Ramos (cell line): Measurements from ENCODE around the gene UBQLN4.
"Not testable (repeated sequence)": the region's sequence is repeated elsewhere in the genome, so short reads cannot be mapped to it uniquely, and the experiment has no call there.

Experiments used
- in situ Hi-C: fragments of 300-500 bp; cut with MboI; formaldehyde crosslinking; loops from one replicate; pipeline ENCODE4 v1.14.3; 2022; ENCODE audit warnings: low sequenced_read_pairs; ENCODE audit not compliant: unreplicated experiment

The UBQLN4 gene

DNA sequence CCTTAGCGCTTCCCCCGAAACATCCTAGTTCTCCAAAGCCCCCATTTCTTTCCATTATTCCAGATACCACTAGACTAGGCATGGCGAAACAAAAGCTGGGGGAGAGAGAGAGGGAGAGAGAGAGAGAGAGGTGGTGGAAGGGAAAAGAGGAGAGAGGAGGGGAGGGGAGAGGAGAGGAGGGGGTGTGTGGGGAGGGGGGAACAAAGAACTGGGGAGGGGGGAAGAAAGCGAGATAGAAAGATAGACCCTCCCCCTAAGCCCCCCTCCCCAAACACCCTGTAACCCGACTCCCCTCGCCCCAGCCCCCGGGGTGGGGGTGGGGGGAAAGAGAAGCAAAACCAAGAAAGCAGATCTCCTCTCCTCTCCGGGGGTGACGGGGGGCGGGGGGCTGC is 28.3 kb upstream of the UBQLN4 start:
- in situ Hi-C loops, result no loop called here

DNA sequence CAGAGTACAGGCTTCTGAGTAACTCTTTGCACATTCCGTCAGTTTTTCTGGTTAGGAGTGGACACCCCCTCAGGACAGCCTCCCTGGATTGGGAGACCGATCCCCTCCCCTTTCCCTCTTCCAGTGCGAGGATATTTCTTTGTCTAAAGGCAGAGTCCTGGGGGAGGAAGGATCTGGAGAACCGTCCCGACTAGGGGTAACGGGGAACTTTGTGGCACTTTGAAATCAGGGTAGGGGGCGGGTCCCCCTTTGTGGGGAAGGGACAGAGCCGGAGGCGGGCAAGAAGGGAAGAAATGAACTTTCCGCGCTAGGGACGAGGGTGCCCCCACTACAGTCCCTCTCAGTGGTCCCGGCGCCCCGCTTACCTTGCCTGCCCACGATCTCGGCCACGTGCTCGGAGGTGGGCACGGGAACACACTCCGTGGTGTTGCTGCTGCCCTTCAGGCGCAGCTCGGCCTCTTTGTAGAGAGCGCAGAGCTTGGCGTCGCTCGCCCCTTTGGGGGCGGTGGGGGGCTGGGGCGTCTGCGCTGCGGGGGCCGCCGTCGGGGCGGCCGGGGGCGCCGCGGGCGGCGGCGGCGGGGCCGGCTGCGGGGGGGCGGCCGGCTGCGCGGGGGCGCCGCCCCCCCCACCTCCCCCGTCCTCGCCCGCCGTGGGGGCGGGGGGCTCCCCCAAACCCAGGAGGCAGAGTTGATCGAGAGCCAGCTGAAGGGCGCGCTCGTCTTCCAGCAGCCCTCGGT is 27.8 kb upstream of the UBQLN4 start:
- in situ Hi-C loops, result no loop called here

DNA sequence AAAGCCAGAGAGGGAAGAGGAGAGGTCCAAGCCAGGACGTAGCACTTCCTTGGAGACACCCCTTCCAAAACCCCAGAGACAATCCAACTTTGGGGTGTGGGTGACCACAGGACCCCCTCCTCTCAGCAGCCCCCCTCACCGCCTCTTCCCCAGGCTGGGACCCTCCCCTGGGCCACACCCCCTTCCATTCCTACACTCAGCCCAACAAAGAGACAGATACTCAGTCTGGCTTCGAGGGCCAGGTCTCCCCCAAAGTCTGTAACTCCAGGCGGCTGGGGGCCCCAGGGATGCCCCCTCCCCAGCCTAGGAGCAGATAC is 27.2 kb upstream of the UBQLN4 start:
- in situ Hi-C loops, result no loop called here

DNA sequence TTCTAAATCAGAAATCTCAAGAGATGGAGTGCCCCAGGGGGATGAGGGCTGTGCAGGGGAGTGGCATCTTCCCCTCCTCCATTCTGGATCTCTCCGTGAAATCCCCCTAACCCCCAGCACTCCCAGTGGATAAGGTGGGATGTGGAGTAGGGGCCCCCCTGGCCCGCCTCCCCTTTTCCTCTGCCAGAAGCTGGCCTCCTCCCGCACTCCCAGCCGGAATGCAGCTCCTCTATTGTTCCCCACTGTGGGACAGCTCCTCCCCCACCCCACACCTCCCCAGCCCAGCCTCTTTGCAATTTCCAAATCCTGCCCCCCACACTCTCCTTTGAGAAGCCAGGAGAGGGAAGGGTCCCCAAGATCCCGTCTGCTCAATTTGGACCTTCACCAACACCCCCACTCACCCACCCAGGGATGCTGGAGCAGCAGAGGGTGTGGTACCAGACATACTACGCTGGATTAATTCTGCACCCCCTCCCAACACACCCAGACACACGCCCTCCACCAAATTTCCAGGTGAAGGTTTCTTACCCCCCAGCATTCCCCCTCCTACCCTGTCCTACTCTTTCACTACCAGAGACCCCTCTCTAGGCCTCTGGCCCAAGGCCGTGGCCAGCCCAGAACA is 26.8 kb upstream of the UBQLN4 start:
- in situ Hi-C loops, result no loop called here

DNA sequence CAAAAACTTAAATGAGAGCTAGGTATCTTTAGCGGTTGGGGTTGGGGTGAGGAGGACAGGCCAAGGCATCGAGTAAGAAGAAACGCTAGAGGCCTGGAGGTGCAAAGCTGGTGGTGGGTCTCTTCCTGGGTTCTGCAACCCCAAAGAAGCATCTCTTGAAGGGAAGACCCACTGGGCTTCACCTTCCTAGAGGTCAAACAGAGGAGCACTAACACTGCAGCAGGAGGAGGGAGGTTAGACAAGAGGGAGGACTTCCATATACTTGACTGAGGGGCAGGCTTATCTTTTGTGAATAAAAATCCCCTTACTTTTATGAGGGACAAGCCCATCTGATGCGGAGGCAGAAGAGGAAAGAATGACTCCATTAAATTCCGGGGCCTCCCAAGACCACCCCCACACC is 26.2 kb upstream of the UBQLN4 start:
- in situ Hi-C loops, result no loop called here

DNA sequence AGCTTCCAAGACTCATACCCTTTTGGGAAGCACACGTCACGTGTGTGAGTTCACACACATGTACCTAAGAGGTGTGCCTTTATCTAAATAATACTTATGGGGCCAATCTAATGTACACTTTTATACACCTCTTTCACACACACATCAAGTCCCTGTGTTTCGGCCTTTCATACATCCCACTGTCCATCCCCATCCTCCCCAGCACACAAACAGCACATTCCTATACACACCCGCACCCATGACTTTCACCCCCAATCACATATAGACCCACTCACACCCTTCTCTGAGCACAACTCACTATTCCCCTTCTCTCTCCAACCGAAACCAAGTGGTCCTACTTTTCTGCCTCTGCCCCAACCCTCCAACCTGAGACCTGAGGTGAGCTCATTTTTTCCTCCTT is 25.1 kb upstream of the UBQLN4 start:
- in situ Hi-C loops, result no loop called here

DNA sequence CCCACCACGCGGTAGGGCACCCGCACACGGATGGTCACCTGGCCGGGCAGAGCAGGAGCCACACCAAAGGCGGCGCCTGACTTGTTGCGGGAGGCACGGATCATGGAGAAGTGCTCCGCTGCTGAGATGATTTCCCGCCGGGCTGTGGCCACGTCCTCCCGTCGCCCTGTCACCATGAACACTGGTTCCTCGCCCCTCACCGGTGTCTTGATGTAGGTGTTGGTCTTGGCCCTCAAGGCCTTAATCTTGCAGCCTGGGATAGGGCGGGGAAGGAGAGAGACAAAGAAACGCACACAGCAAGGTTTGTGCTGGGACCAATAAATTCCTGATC is 23.8 kb upstream of the UBQLN4 start:
- in situ Hi-C loops, result no loop called here

DNA sequence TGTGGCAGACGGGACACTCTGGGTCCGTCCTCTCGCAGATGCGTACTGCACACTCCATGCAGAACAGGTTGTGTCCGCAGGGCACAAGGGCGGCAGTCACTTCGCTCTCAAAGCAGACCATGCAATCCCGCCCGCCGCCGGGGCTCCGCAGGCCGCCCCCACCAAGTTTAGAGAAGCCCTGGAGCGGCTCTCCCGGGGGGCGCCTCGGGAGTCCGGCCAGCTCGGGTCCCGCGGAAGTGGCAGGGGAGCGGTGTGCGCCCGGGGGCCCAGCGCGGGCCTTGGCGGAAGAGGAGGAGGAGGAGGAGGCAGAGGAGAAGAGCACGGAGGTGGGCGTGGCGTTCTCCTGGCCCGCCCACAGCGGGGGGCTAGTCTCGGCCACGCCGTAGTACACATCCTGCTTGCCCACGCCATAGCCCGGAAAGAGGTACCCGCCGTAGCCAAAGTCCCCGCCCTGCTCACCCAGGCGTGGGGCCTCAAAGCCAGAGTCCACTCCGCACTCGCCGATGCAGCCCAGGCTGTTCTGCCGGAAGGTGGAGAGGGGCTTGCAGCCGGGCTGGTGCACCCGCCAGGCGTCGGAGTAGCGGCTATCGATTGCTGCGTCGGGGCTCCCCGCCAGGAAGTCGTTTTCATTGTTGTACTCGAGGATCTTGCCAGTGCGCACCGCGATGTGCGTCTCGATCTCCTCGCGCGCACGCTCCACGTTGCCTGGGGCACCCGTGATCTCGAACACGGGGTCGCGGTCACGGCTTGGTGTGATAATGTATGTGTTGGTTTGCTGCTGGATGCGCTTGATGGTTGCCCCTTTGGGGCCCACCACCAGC is 23.2 kb upstream of the UBQLN4 start:
- in situ Hi-C loops, result no loop called here

DNA sequence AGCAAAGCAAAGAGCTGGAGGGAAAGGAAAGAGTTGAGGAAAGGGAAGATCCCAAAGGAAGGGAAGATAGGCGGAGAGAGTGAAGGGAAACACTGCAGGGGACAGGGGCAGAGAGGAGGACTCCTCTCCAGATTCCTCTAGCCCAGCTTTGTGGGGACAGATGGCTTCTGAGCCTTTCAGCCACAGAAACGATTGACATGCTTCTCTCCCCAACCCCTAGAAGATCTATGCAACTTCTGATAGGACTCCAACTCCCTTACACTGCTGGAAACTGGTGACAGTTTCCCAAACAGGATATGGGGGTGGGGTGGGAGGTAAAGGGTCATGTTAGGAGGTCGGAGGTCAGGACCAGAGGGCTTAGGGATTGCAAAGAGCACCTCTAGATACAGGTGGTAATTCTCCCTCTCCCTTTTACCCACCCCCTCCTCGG is 22.2 kb upstream of the UBQLN4 start:
- in situ Hi-C loops, result no loop called here

DNA sequence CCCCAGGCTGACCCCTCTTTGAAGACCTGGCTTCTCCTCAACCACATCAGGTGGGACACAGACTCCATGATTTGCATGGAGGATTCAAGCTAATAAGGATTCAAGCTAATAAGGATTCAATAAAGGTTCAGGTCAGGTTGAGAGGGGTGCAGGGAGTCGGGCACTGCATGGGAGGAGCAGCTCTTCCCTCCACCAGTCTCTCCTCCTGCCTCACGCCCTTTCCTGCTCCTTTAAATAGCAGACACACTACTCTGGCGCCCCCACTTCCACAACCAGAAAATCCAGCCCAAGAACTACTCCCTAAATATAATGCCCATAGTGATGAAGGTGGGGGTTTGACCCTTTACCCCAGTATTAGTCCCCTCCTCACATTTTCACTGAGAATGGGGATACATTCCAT is 21.6 kb upstream of the UBQLN4 start:
- in situ Hi-C loops, result no loop called here

DNA sequence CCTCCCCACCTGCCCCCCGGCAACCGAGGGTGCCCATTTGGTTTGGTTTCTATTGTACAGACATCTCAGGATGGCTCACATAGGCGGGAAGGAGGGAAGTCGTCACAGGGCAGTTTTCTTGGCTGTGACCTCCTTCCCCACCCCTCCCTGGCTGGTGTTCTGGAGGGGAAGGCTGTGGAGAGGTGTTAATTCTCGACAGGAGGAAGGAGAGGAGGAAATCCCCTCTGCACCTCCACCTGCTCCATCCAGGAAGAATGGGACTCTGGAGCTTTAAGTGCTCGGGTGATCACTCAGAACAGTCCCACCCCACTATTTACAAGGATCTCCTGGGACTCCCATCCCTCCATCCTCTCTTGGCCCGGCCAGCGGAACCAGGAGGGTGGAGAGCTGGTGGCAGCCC is 21.1 kb upstream of the UBQLN4 start:
- in situ Hi-C loops, result no loop called here

DNA sequence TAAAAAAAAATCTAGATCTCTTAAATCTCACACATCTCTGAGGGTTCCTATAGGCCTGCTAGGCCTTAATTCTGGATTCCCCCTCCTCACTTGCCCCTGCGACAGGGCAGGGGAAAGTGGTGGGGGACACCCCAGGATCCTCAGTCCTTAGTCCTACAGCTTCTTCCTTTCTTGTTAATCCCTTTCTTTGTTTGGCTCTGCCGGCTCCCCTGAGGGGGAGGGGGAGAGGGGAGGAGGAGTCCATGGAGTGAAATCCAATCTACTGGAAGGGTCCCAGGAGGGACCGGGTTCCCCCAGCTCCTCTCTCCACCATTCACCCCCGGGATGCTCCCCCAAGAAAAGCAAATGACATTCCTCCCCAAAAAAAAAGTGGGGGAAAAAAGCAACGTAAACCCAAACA is 20.1 kb upstream of the UBQLN4 start:
- in situ Hi-C loops, result no loop called here

DNA sequence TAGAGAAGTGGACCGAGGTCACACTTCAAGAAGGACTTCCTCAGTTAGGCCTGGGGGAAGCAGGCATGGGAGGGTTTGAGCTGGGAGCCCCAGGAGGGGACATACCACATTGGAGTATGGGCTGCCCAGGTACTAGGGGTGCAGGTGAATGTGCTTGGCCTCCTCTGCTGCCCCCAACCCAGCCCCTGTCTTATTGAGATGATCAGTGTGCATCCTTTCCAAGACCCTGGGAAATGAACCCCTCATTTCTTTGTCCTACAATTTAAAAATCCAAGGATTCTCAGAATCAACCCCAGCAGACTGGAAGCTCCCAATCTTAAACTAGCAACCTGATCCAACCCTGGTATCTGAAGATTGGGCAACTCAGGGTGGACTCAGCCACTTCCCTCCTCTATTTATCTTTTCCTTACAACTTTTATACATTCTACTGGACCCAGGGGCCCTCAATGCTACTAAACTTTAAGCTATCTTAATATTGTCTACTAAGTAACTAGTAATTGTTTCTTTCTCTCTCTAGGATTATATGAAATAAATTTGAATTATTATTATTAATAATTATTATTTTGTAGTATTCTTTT is 19.6 kb upstream of the UBQLN4 start:
- in situ Hi-C loops, result no loop called here

DNA sequence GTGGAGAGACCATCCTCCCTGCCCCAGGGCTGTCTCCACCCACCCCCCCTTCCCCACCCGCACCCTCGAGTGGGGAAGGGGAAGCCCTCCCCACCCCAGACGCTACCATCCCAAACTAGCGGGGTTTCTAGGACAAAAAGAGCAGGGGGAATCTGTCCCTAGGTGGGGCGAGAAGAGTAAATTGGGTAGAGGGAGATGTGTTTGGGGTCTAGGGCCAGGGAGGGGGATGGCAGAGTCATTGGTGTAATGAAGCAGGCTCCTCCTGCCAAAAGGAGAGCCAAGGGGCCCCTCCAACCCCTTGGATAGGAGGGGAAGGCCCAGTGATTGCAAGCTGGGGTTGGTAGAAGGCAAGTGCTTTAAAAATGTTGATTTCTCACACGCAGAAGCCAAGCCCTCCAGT is 18.7 kb upstream of the UBQLN4 start:
- in situ Hi-C loops, result no loop called here

DNA sequence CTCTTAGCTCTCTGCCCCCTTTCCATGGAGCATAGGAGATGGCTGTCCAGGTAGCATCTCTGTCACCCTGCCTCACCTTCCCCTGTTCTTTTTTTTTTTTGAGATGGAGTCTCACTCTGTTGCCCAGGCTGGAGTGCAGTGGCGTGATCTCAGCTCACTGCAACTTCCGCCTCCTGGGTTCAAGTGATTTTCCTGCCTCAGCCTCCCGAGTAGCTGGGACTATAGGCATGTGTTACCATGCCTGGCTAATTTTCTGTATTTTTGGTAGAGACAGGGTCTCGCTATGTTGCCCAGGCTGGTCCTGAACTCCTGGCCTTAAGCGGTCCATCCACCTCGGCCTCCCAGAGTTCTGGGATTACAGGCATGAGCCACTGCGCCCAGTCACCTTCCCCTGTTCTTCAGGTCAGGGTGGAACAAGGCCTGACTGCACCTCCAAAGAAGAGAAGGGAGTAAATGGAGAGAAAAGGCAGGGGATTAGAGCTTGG is 17.8 kb upstream of the UBQLN4 start:
- in situ Hi-C loops, result not testable (repeated sequence)

DNA sequence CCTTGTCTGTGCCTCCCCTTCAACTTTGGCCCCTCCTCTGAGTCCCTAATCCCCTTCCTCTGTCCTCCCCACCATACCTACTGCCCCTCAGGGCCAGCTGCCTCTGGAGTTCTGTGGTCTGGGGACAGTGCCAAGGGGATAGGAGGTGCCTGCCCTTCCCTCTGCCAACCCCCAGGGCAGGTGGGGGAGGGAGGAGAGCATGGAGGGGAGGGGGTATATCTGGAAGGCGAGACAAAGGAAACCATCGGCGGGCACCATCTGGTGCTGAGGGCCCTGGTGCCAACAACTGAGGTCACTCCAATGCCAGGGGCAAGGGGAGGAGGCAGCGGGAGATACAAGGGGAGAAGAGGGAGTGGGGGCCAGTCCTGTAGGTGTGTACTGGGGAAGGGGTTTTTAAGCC is 16.9 kb upstream of the UBQLN4 start:
- in situ Hi-C loops, result no loop called here

DNA sequence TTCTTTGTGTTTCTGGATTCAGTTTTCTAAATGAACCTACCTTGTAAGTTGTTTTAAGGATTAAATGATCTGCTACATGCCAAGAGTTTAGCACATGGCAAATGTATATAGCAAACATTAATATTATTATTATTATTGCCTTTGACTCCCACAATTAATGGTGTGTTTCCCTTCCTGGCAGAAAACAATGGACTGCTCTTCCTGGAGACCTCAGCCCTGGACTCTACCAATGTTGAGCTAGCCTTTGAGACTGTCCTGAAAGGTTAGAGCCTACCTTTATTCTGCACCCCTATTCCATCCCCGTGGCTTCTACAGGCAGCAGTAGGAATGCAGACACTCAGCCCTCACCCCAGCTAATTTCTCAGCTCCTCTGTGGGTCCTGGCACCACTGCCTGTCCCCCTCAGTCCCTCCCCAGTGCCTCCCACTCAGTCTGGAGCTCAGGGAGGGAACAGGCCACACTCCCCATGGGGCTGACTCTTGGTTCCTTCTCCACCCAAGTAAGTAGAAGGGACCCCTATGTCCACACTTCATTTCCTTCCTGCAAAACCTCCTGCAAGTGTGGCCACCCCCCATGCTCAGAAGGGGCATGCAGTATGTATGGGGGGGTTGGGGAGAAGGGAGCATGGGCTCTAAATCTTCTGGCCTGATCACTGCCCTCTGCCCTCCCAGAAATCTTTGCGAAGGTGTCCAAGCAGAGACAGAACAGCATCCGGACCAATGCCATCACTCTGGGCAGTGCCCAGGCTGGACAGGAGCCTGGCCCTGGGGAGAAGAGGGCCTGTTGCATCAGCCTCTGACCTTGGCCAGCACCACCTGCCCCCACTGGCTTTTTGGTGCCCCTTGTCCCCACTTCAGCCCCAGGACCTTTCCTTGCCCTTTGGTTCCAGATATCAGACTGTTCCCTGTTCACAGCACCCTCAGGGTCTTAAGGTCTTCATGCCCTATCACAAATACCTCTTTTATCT is 16.2 kb upstream of the UBQLN4 start:
- in situ Hi-C loops, result loop anchor here (10.0 kb wide), 1 partner anchor 135 kb away; the partner anchor contains the start of gene KHDC4

DNA sequence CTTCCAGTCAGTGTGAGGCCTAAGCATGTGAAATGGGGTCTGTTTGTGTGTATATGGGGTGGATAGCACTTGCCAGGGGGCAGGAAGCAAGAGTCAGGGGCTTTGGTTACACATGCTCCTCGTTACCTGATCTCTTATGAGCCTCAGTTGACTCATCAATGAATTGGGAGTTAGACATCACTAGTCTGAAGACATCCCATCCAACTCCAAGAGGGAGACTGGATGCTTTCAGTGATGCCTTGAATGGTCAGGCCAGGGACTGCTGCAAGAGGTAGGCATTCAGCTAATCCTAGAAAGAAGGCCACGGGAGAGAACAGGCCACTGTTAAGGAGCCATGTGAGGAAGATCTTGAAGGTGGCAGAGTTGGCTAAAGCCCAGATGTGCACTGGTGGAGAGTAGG is 13.7 kb upstream of the UBQLN4 start:
- in situ Hi-C loops, result loop anchor here (10.0 kb wide), 1 partner anchor 132 kb away; the partner anchor contains the start of gene KHDC4

DNA sequence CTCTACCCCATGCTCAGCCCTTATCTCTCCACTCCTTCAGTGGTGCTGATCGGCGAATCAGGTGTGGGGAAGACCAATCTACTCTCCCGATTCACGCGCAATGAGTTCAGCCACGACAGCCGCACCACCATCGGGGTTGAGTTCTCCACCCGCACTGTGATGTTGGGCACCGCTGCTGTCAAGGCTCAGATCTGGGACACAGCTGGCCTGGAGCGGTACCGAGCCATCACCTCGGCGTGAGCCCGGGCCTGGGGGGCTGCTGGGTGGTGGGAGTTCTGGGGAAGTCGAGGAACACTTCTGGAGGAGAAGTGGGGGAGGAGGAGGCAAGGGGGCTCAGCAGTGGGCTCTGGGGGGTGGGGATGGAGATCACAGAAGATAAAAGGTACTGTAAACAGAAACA is 12.3 kb upstream of the UBQLN4 start:
- in situ Hi-C loops, result loop anchor here (10.0 kb wide), 1 partner anchor 131 kb away; the partner anchor contains the start of gene KHDC4

DNA sequence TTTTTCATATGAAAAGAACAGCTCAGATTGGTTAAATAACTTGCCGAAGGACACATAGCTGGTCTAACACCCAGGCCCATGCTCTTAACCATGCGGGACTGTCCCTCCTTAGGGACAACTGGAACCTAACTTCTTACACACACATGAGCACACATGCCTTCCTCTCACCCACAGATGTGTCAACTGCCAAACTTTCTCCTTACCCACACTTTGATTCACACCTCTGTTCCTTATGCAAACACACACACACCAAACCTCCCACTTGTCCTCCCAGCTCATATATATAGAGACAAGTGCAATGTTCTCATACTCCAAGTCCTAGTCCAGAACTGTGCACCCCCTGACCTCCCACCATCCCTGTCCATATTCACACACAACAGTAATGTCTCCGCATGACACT is 11.6 kb upstream of the UBQLN4 start:
- in situ Hi-C loops, result loop anchor here (10.0 kb wide), 1 partner anchor 130 kb away; the partner anchor contains the start of gene KHDC4
